ENCODE data around the gene QSOX2.
"Not testable (repeated sequence)": the region's sequence is repeated elsewhere in the genome, so short reads cannot be mapped to it uniquely, and the experiment has no call there.

Gene QSOX2

GRCh38 chr9:136282272-136282861 is 36.8 kb upstream of the QSOX2 start:
- DNase-seq, result no peak

- no peak for DNase-seq
Measured at GRCh38 chr9:136281421-136282271, 36.0 kb upstream of the QSOX2 start.

GRCh38 chr9:136280535-136281315 is 35.1 kb upstream of the QSOX2 start:
- no peak for DNase-seq

GRCh38 chr9:136279471-136279870 is 33.9 kb upstream of the QSOX2 start:
- no peak for DNase-seq

GRCh38 chr9:136278894-136279293 is 33.3 kb upstream of the QSOX2 start:
- no peak for DNase-seq

GRCh38 chr9:136278221-136278620 is 32.6 kb upstream of the QSOX2 start:
- DNase-seq, result no peak

- no peak for DNase-seq
Measured at GRCh38 chr9:136277746-136278145, 32.1 kb upstream of the QSOX2 start.

GRCh38 chr9:136276716-136277115 is 31.1 kb upstream of the QSOX2 start:
- no peak for DNase-seq

GRCh38 chr9:136275655-136276429 is 30.2 kb upstream of the QSOX2 start:
- no peak for DNase-seq

GRCh38 chr9:136274786-136275654 is 29.4 kb upstream of the QSOX2 start:
- no peak for DNase-seq

GRCh38 chr9:136273921-136274785 is 28.5 kb upstream of the QSOX2 start:
- no peak for DNase-seq

GRCh38 chr9:136273244-136273865 is 27.7 kb upstream of the QSOX2 start:
- DNase-seq, result no peak

GRCh38 chr9:136270173-136270705 is 24.6 kb upstream of the QSOX2 start:
- DNase-seq, result no peak

GRCh38 chr9:136268735-136269134 is 23.1 kb upstream of the QSOX2 start:
- DNase-seq, result no peak

GRCh38 chr9:136268318-136268717 is 22.7 kb upstream of the QSOX2 start:
- DNase-seq, result no peak

- peak; percentile 89 for DNase-seq
Measured at GRCh38 chr9:136267261-136268111, 21.9 kb upstream of the QSOX2 start.

GRCh38 chr9:136266641-136267040 is 21.0 kb upstream of the QSOX2 start:
- DNase-seq, result not testable (repeated sequence)

- no peak for DNase-seq
Measured at GRCh38 chr9:136265561-136266355, 20.1 kb upstream of the QSOX2 start.

All from stimulated activated CD8-positive, alpha-beta memory T cell treated with anti-CD3 and anti-CD28 coated beads, Interleukin-4, amount 100 ng/mL, for 48 hours (primary cell).